ENCODE results near the gene MAZ. TPM values are rescaled to one million over a fixed set of nuclear protein-coding genes. Genes with fewer than 3 reads are reported as not detected.
"Not testable (repeated sequence)": the region's sequence is repeated elsewhere in the genome, so short reads cannot be mapped to it uniquely, and the experiment has no call there.

Gene MAZ
- total RNA-seq, 1 donor from 2014 or later = 120 TPM

- no peak overlapping the region for H3K4me3 ChIP-seq
- no peaks in the 10 kb centered on the region for H3K36me3 Mint-ChIP-seq
- no peak for TF ChIP-seq EZH2 (IDR thresholded peaks at IDR 0.05)
- no peak for TF ChIP-seq CTCF (IDR thresholded peaks at IDR 0.05)
- TF ChIP-seq EZH2phosphoT487 (IDR thresholded peaks at IDR 0.05) = no peak
- peaks cover 7% of the 10 kb centered on the region for H3K27me3 Mint-ChIP-seq (ENCODE audit: insufficient read depth, low read depth)
- H3K79me2 ChIP-seq (ENCODE audit: low read depth) = no peaks in the 10 kb centered on the region
- H3K27me3 ChIP-seq = no peaks in the 10 kb centered on the region
- no peaks in the 10 kb centered on the region for H3F3A ChIP-seq (ENCODE audit: low read depth)
- H3K27ac ChIP-seq = no peak overlapping the region
- H3K9me3 ChIP-seq (ENCODE audit: low read depth) = no peaks in the 10 kb centered on the region
- no peaks in the 10 kb centered on the region for H3K4me1 ChIP-seq
- H3K4me2 ChIP-seq = no peak overlapping the region
- DNase-seq (ENCODE audit: low spot score) = no peak
- H3K36me3 ChIP-seq = no peaks in the 10 kb centered on the region
- no peak overlapping the region for H3K9ac ChIP-seq
- no peaks in the 10 kb centered on the region for H3K9me3 Mint-ChIP-seq
- H4K20me1 ChIP-seq (ENCODE audit: low read depth) = no peaks in the 10 kb centered on the region
- H3K27ac Mint-ChIP-seq = no peak overlapping the region
- H3K4me1 Mint-ChIP-seq = no peaks in the 10 kb centered on the region
- H2AFZ ChIP-seq (replicated peaks) = no peak overlapping the region
- H3K4me3 Mint-ChIP-seq = no peak overlapping the region
Measured at GRCh38 chr16:29769507-29769906, 36.8 kb upstream of the MAZ start.

- DNase-seq (ENCODE audit: low spot score) = no peak
- no peak overlapping the region for H3K4me3 Mint-ChIP-seq
- H3K4me1 ChIP-seq = no peaks in the 10 kb centered on the region
- H2AFZ ChIP-seq (replicated peaks) = no peak overlapping the region
- H3K9me3 ChIP-seq (ENCODE audit: low read depth) = no peaks in the 10 kb centered on the region
- no peak for TF ChIP-seq CTCF (IDR thresholded peaks at IDR 0.05)
- no peak for TF ChIP-seq EZH2 (IDR thresholded peaks at IDR 0.05)
- no peak for TF ChIP-seq EZH2phosphoT487 (IDR thresholded peaks at IDR 0.05)
- no peak overlapping the region for H3K27ac Mint-ChIP-seq
- peaks cover under 1% of the 10 kb centered on the region for H3K4me1 Mint-ChIP-seq
- no peak overlapping the region for H3K4me2 ChIP-seq
- no peaks in the 10 kb centered on the region for H3K79me2 ChIP-seq (ENCODE audit: low read depth)
- H4K20me1 ChIP-seq (ENCODE audit: low read depth) = no peaks in the 10 kb centered on the region
- no peaks in the 10 kb centered on the region for H3F3A ChIP-seq (ENCODE audit: low read depth)
- H3K9ac ChIP-seq = no peak overlapping the region
- no peak overlapping the region for H3K27ac ChIP-seq
- H3K27me3 ChIP-seq = no peaks in the 10 kb centered on the region
- no peak overlapping the region for H3K4me3 ChIP-seq
- H3K27me3 Mint-ChIP-seq (ENCODE audit: insufficient read depth, low read depth) = peaks cover 7% of the 10 kb centered on the region
- no peaks in the 10 kb centered on the region for H3K36me3 Mint-ChIP-seq
- no peaks in the 10 kb centered on the region for H3K36me3 ChIP-seq
- no peaks in the 10 kb centered on the region for H3K9me3 Mint-ChIP-seq
Measured at GRCh38 chr16:29770250-29770929, 35.9 kb upstream of the MAZ start.

- not testable (repeated sequence) for H3K9me3 Mint-ChIP-seq; H3K4me3 ChIP-seq; H3K4me3 Mint-ChIP-seq; H3K36me3 Mint-ChIP-seq; H3K4me1 Mint-ChIP-seq; H3K27ac Mint-ChIP-seq; H4K20me1 ChIP-seq (ENCODE audit: low read depth); H3K4me2 ChIP-seq; H3K9ac ChIP-seq; H3K4me1 ChIP-seq; H3F3A ChIP-seq (ENCODE audit: low read depth); H3K9me3 ChIP-seq (ENCODE audit: low read depth); H2AFZ ChIP-seq (replicated peaks); H3K79me2 ChIP-seq (ENCODE audit: low read depth); DNase-seq (ENCODE audit: low spot score); H3K27me3 Mint-ChIP-seq (ENCODE audit: insufficient read depth, low read depth); H3K36me3 ChIP-seq; H3K27ac ChIP-seq; H3K27me3 ChIP-seq
Measured at GRCh38 chr16:29772330-29772729, 34.0 kb upstream of the MAZ start.

DNA sequence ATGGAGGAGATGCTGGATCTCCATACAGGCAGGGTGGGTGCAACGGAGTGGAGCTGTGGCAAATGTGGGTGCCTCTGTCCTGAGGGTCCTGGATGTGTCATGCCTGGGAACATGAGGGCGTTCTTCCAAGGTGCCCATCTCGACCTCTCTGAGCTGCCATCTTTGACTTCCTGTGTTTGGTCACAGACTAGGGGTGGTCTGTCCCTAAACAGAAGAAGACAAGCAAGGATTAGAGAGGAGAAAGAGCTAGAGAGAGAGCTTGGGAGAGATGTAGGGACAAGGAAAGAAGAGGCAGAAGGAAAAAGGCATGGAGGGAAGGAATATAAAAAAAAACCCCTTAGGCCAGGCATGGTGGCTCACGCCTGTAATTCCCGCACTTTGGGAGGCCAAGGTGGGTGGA lies 31.6 kb upstream of the MAZ start:
- H3K79me2 ChIP-seq (ENCODE audit: low read depth) = no peaks in the 10 kb centered on the region
- no peaks in the 10 kb centered on the region for H3F3A ChIP-seq (ENCODE audit: low read depth)
- no peak for DNase-seq (ENCODE audit: low spot score)
- no peak overlapping the region for H3K27ac ChIP-seq
- no peak overlapping the region for H3K9ac ChIP-seq
- H3K4me3 Mint-ChIP-seq = no peak overlapping the region
- H3K4me1 Mint-ChIP-seq = peaks cover 10% of the 10 kb centered on the region
- TF ChIP-seq EZH2phosphoT487 (IDR thresholded peaks at IDR 0.05) (no peak), EZH2 (IDR thresholded peaks at IDR 0.05) (no peak), CTCF (IDR thresholded peaks at IDR 0.05) (no peak)
- peaks cover 11% of the 10 kb centered on the region for H3K27me3 Mint-ChIP-seq (ENCODE audit: insufficient read depth, low read depth)
- H4K20me1 ChIP-seq (ENCODE audit: low read depth) = no peaks in the 10 kb centered on the region
- H3K36me3 ChIP-seq = no peaks in the 10 kb centered on the region
- no peak overlapping the region for H3K27ac Mint-ChIP-seq
- H2AFZ ChIP-seq (replicated peaks) = no peak overlapping the region
- H3K36me3 Mint-ChIP-seq = no peaks in the 10 kb centered on the region
- no peaks in the 10 kb centered on the region for H3K9me3 ChIP-seq (ENCODE audit: low read depth)
- H3K4me3 ChIP-seq = no peak overlapping the region
- H3K4me1 ChIP-seq = no peaks in the 10 kb centered on the region
- H3K4me2 ChIP-seq = no peak overlapping the region
- peaks cover 8% of the 10 kb centered on the region for H3K27me3 ChIP-seq
- no peaks in the 10 kb centered on the region for H3K9me3 Mint-ChIP-seq
